Measurements from ENCODE around the gene KIAA0319L.
"Not testable (repeated sequence)": the region's sequence is repeated elsewhere in the genome, so short reads cannot be mapped to it uniquely, and the experiment has no call there.

KIAA0319L gene

GRCh38 chr1:35580949-35581388 is 23.8 kb upstream of the KIAA0319L start:
- DNase-seq, result no peak

GRCh38 chr1:35577071-35577998 is 20.1 kb upstream of the KIAA0319L start:
- DNase-seq, result peak; percentile 31

GRCh38 chr1:35576766-35577070 is 19.5 kb upstream of the KIAA0319L start:
- not testable (repeated sequence) for DNase-seq

- DNase-seq, result no peak
Observed at GRCh38 chr1:35576061-35576765, 19.0 kb upstream of the KIAA0319L start.

- DNase-seq, result no peak
Observed at GRCh38 chr1:35575416-35575958, 18.3 kb upstream of the KIAA0319L start.

GRCh38 chr1:35574655-35575415 is 17.6 kb upstream of the KIAA0319L start:
- no peak for DNase-seq

- no peak for DNase-seq
Observed at GRCh38 chr1:35574125-35574654, 17.0 kb upstream of the KIAA0319L start.

GRCh38 chr1:35573198-35574124 is 16.3 kb upstream of the KIAA0319L start, which contains the start of gene TFAP2E:
TFAP2E (plus strand) TSS chr1:35573314; CDS start chr1:35573578, 264 bp downstream.
- no peak for DNase-seq

GRCh38 chr1:35572296-35572695 is 15.1 kb upstream of the KIAA0319L start:
- no peak for DNase-seq

GRCh38 chr1:35571263-35571662 is 14.1 kb upstream of the KIAA0319L start:
- DNase-seq, result no peak

- DNase-seq, result no peak
Observed at GRCh38 chr1:35570589-35571137, 13.5 kb upstream of the KIAA0319L start.

- no peak for DNase-seq
Observed at GRCh38 chr1:35569936-35570335, 12.7 kb upstream of the KIAA0319L start.

GRCh38 chr1:35568975-35569395 is 11.8 kb upstream of the KIAA0319L start:
- DNase-seq, result peak; percentile 41

GRCh38 chr1:35567947-35568558 is 10.8 kb upstream of the KIAA0319L start:
- no peak for DNase-seq

- no peak for DNase-seq
Observed at GRCh38 chr1:35565742-35566133, 8.5 kb upstream of the KIAA0319L start.

- no peak for DNase-seq
Observed at GRCh38 chr1:35564884-35565741, 7.9 kb upstream of the KIAA0319L start.

- peak; percentile 63 for DNase-seq
Observed at GRCh38 chr1:35564037-35564883, 7.1 kb upstream of the KIAA0319L start.

- DNase-seq, result no peak
Observed at GRCh38 chr1:35563166-35563565, 6.0 kb upstream of the KIAA0319L start.
